Measurements from ENCODE around the gene MKLN1.

DNA sequence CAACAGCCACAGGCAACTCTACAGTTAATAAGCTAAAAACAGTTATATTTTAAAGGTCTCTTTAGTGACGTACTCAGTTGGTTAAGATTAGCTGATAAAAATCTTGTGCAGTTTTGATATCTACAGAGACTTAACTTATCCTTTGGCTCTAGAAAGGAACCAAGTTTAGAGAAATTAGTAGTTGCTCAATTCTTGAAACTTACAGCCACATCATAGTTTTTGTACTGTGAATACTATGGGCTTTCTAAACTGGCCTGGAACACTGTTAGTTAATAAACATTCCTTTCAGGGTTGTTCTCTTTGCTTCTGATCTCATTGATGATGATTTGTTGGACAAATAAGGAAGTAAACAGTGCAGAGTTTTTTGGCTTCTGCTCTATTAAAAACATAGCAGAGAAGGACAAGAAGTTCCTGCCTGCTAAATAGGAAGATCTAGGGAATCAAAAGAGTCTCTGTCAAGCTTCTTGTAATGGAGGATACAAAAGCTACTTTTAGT lies 73.1 kb downstream of the MKLN1 start:
- no peak for TF ChIP-seq POLR2A (IDR thresholded peaks at IDR 0.05; ENCODE audit: low read depth, low read length)
- TF ChIP-seq TAF1 (IDR thresholded peaks at IDR 0.05; ENCODE audit: borderline replicate concordance, low read depth, low read length) = no peak

Measured in GM12892 (cell line).